NT2/D1 (cell line): ENCODE results near the gene SLC22A4.

ENCODE experiments used
- DNase-seq: peaks from one replicate; pipeline ENCODE4 v3.0.0-alpha.2; 2011; ENCODE audit warnings: low read depth, low spot score
- H3K27me3 ChIP-seq: 2 replicates; pipeline ENCODE4 v1.6.0; 2011; ENCODE audit warnings: mild to moderate bottlenecking; ENCODE audit not compliant: insufficient read length, insufficient read depth
- H3K36me3 ChIP-seq: 2 replicates; pipeline ENCODE4 v1.6.1; 2011; ENCODE audit warnings: mild to moderate bottlenecking, low read length, mixed read lengths; ENCODE audit not compliant: insufficient read depth, insufficient read length
- H3K4me1 ChIP-seq: 2 replicates; pipeline ENCODE4 v1.5.1; 2011; ENCODE audit not compliant: insufficient read depth, insufficient read length
- H3K4me3 ChIP-seq: 2 replicates; pipeline ENCODE4 v1.5.1; 2011; ENCODE audit warnings: low read depth; ENCODE audit not compliant: insufficient read length
- H3K9ac ChIP-seq: 2 replicates; pipeline ENCODE4 v1.6.0; 2011; ENCODE audit warnings: low read depth; ENCODE audit not compliant: insufficient read length
- H3K9me3 ChIP-seq: 2 replicates; pipeline ENCODE4 v1.5.1; 2011; ENCODE audit warnings: mild to moderate bottlenecking, low read length; ENCODE audit not compliant: insufficient read depth
- SUZ12 ChIP-seq: IDR thresholded peaks from 2 replicates; pipeline ENCODE4 v1.6.1; 2011; ENCODE audit not compliant: insufficient read length, insufficient read depth; ENCODE audit errors: extremely low read depth
- YY1 ChIP-seq: IDR thresholded peaks from 2 replicates; pipeline ENCODE4 v1.6.1; 2011; ENCODE audit not compliant: insufficient read length, insufficient read depth
- ZNF274 ChIP-seq: IDR thresholded peaks from 2 replicates; pipeline ENCODE4 v1.6.1; 2011; ENCODE audit warnings: mild to moderate bottlenecking, low read depth, low read length

The SLC22A4 gene

GRCh38 chr5:132392411-132392810, 98.2 kb downstream of the SLC22A4 start:
- H3K9me3 ChIP-seq, result no peaks in the 10 kb centered on the region
- H3K9ac ChIP-seq, result no peak overlapping the region
- no peak for DNase-seq
- H3K4me1 ChIP-seq, result peaks cover 4% of the 10 kb centered on the region
- no peaks in the 10 kb centered on the region for H3K27me3 ChIP-seq
- H3K36me3 ChIP-seq, result peaks cover 4% of the 10 kb centered on the region
- TF ChIP-seq YY1 (no peak), ZNF274 (no peak), SUZ12 (no peak)
- H3K4me3 ChIP-seq, result no peak overlapping the region

GRCh38 chr5:132392978-132393825, 99.0 kb downstream of the SLC22A4 start:
- Histone ChIP-seq H3K4me1 (peaks cover 4% of the 10 kb centered on the region), H3K9me3 (no peaks in the 10 kb centered on the region), H3K27me3 (no peaks in the 10 kb centered on the region), H3K36me3 (peaks cover 4% of the 10 kb centered on the region), H3K9ac (no peak overlapping the region), H3K4me3 (no peak overlapping the region)
- DNase-seq, result no peak
- TF ChIP-seq SUZ12 (no peak), YY1 (no peak), ZNF274 (no peak)
